Astrocyte of the cerebellum (primary cell): Measurements from ENCODE around the gene CERS6.

ENCODE experiments used
- DNase-seq: peaks from one replicate; pipeline ENCODE4 v3.0.0-alpha.2; 2011; ENCODE audit warnings: low read depth
- H3K4me3 ChIP-seq: 2 replicates; pipeline ENCODE4 v1.5.1; 2011; ENCODE audit warnings: mild to moderate bottlenecking, low read depth, low read length, moderate library complexity
- in situ Hi-C: cut with HindIII; loops from 2 replicates; pipeline ENCODE4 v1.10.0; 2017; ENCODE audit warnings: low sequenced_read_pairs
- TF ChIP-seq, protein P1 (sequence below): IDR thresholded peaks from 2 replicates; pipeline ENCODE4 v1.5.1; 2012; ENCODE audit warnings: low read length, low read depth, moderate library complexity, mild to moderate bottlenecking; ENCODE audit errors: missing control alignments

CERS6 gene

DNA sequence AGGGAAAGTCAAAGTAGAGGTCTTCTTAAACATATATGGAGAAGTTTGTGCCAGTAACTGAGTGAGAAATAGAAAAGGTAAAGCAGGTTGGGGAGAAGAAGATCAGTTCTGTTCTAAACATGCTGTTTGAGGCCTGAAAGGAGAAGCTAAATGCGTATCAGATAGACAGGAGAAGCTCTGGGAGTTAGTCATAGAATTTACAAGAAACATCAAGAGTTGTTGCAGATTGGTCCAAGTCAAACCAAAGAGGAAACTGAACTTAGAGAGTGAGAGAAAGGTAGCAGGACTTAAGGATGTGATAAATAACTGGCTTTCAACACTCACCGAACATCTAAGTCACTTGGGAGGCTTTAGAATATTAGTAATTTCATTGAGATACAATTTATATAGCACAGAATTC, 29.2 kb upstream of the CERS6 start:
- DNase-seq = no peak
- TF ChIP-seq, protein P1, sequence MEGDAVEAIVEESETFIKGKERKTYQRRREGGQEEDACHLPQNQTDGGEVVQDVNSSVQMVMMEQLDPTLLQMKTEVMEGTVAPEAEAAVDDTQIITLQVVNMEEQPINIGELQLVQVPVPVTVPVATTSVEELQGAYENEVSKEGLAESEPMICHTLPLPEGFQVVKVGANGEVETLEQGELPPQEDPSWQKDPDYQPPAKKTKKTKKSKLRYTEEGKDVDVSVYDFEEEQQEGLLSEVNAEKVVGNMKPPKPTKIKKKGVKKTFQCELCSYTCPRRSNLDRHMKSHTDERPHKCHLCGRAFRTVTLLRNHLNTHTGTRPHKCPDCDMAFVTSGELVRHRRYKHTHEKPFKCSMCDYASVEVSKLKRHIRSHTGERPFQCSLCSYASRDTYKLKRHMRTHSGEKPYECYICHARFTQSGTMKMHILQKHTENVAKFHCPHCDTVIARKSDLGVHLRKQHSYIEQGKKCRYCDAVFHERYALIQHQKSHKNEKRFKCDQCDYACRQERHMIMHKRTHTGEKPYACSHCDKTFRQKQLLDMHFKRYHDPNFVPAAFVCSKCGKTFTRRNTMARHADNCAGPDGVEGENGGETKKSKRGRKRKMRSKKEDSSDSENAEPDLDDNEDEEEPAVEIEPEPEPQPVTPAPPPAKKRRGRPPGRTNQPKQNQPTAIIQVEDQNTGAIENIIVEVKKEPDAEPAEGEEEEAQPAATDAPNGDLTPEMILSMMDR = no peak
- in situ Hi-C loops = no loop called here
- no peak overlapping the region for H3K4me3 ChIP-seq

DNA sequence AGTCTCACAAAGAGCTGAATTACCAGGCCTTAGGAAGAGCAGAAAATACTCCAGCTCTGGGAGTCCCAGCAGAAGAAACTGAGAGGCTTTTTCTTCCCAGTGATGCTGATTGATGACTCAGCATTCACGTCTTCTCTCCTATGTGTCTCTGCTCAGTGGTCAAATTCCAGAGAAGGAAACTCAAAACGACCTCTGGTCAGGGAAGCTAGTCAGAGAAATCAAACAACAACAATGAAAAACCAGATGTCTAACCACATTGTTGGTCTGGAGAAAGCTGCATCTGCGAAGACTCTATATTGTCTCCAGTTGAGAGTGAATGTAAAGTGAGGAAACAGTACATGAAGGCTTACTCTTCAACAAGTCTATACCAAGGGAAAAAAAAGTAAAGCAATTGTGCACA, 28.6 kb upstream of the CERS6 start:
- no peak overlapping the region for H3K4me3 ChIP-seq
- in situ Hi-C loops = no loop called here
- DNase-seq = peak; percentile 93
- TF ChIP-seq, protein P1 = no peak

DNA sequence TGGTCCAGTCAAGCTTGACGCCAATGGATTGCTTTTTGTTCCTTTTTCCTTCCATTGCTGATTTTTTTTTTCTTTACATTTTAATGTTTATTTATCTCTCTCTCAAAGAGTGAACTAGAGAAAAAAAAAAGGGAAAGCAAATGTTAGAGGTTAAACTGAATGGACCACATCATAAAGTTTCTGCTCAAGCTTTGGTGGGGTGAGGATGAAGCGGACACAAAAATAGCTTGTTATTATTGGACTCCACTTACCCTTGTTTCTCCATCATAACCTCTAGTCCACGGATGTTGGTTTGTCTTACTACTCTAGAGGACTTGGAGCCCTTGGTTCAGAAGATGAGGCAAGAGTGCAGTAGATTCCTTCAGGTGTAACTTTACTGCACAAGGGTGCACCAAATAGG, 27.6 kb upstream of the CERS6 start:
- in situ Hi-C loops = no loop called here
- DNase-seq = no peak
- TF ChIP-seq, protein P1 = no peak
- H3K4me3 ChIP-seq = no peak overlapping the region

DNA sequence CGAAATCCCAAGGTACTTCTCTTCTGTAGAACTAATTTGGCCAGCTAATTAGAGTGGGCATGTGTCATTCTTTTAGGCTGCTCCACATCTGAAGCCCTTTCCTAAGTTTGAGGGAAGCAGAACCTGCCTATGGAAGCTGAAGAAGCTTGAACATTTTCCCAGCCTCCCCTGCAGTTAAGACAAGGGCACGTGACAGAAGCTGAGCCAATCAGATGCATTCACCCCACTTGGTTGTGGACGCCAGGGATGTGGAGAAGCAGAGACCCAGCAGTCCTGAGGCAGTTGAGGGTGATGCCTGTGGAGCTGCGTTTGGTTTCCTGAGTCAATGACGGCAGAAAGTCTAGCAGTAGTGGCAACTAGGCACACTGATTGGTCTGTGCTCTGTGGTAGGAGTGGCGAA, 26.1 kb upstream of the CERS6 start:
- DNase-seq = no peak
- TF ChIP-seq, protein P1 = no peak
- H3K4me3 ChIP-seq = no peak overlapping the region
- in situ Hi-C loops = loop anchor here (5.0 kb wide), 1 partner anchor 72 kb away; no protein-coding TSS in a partner anchor

DNA sequence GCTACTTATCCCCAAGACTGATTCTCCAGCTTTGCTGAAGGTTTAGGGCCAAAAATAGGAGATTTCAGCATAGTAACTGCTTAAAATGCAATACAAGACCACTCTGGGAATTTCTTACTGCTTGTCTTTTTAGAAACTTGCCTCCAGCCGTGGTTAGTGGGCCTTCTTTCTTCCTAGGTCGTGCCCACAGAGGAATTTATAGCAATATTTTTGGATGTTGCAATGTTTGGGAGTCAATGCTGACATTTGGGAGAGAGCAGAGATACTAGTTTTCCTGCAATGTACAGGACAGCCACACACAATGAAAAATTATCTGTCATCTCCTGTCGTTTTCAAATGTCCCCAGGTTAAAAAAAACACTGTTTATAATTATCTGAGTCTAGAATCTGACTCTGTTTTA, 25.6 kb upstream of the CERS6 start:
- no peak for DNase-seq
- no peak overlapping the region for H3K4me3 ChIP-seq
- TF ChIP-seq, protein P1 = no peak

DNA sequence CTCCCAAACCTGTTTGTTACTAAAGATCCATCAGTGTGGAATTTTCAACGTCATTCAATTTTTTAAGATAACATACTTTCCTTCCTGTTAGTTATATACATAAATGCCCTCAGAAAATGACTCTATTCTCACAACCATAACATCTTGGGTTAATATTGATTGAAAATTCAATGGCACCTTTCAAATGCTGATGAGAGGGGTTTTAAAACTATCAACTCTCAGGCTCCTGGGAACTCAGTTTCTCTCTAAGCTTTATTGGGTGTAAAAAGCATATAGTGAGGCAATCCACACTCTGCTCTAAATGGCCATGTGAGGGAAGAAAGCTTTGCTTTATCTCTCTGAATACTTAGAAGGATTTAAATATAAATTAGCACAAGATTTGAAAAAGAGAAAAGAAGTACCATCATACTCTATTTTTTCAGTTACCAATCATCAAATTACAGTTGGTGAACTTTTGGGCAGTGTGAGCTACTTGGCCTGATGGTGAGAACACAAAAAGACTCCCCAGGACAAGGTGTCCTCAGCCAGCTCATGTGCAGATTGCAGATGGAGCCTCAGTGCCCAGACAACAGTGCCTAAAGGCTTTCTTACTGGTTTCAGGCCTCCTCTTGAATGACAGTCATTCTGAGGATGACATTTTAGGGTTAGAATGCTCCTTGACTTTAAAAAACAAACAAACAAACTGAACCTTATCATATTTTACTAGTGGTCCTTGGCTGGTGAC, 24.6 kb upstream of the CERS6 start:
- no peak for DNase-seq
- in situ Hi-C loops = loop anchor here (5.0 kb wide), 1 partner anchor 71 kb away; no protein-coding TSS in a partner anchor
- no peak overlapping the region for H3K4me3 ChIP-seq
- TF ChIP-seq, protein P1 = no peak

More for the DNA sequence above, 25.6 kb upstream of the CERS6 start:
- in situ Hi-C loops = loop anchor here (5.0 kb wide), 1 partner anchor 72 kb away; no protein-coding TSS in a partner anchor

DNA sequence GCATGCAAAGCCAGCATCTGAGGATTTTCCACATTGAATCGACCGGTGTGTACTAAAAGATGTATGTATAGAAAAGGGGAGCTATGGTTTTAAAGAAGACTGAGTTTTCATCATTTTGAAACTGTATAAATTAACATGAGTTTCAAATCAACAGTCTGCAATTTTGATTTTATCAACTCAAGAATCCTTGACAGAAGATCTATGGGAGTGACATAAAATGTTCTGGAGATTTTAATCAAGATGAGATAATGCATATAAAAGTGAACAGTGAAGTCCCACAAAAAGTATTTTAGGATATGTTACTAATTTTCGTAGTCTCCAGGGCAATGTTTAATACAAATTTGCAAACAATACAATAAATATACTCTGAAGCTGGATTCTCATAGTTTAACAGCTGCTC, 24.0 kb upstream of the CERS6 start:
- H3K4me3 ChIP-seq = no peak overlapping the region
- TF ChIP-seq, protein P1 = no peak
- in situ Hi-C loops = loop anchor here (5.0 kb wide), 1 partner anchor 70 kb away; no protein-coding TSS in a partner anchor
- no peak for DNase-seq
